ENCODE data around the gene STRA6.

DNA sequence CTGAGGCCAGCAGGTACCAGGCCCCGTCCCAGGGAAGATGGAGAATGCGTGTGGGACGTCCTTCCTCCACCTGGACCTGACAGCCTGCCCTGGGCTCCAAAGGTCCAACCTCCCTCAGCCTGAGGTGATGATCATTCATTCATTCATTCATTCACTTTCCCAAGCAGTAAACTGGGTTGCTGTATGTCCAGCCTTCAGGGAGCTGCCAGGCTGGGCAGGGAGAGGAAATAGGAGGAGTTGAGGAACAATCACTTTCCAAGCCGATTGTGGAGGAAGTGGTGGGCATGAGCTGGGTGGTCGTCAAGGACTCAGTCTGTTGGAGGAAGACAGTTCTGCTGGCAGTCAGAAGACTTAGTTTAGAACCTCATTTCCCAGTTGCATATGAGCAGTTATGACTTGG lies 23.3 kb upstream of the STRA6 start:
- TF ChIP-seq, protein P1, sequence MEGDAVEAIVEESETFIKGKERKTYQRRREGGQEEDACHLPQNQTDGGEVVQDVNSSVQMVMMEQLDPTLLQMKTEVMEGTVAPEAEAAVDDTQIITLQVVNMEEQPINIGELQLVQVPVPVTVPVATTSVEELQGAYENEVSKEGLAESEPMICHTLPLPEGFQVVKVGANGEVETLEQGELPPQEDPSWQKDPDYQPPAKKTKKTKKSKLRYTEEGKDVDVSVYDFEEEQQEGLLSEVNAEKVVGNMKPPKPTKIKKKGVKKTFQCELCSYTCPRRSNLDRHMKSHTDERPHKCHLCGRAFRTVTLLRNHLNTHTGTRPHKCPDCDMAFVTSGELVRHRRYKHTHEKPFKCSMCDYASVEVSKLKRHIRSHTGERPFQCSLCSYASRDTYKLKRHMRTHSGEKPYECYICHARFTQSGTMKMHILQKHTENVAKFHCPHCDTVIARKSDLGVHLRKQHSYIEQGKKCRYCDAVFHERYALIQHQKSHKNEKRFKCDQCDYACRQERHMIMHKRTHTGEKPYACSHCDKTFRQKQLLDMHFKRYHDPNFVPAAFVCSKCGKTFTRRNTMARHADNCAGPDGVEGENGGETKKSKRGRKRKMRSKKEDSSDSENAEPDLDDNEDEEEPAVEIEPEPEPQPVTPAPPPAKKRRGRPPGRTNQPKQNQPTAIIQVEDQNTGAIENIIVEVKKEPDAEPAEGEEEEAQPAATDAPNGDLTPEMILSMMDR (IDR thresholded peaks at IDR 0.05), result no peak
- no peak for TF ChIP-seq POLR2A (IDR thresholded peaks at IDR 0.05)

Data from breast epithelium (tissue), 3 donors.